Measurements from ENCODE around the gene FOSL1.

The FOSL1 gene

GRCh38 chr11:65861533-65862183 is 38.5 kb downstream of the FOSL1 start:
- DNase-seq: no peak

DNA sequence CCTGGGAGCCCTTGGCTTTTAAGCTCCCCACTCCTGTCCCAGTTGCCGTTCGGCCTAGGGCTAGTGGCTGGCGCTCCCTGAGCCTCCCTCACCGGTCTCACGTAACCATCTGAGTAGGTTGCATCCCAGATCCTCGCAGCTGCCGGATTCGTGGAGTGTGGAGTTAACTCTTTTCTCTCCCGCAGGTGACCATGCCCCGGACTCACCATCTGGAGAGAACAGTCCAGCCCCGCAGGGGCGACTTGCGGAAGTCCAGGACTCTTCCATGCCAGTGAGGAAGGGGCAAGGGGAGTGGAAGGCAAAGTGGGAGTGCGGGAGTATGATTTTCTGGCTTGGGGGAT is 39.1 kb downstream of the FOSL1 start:
- DNase-seq: no peak

DNA sequence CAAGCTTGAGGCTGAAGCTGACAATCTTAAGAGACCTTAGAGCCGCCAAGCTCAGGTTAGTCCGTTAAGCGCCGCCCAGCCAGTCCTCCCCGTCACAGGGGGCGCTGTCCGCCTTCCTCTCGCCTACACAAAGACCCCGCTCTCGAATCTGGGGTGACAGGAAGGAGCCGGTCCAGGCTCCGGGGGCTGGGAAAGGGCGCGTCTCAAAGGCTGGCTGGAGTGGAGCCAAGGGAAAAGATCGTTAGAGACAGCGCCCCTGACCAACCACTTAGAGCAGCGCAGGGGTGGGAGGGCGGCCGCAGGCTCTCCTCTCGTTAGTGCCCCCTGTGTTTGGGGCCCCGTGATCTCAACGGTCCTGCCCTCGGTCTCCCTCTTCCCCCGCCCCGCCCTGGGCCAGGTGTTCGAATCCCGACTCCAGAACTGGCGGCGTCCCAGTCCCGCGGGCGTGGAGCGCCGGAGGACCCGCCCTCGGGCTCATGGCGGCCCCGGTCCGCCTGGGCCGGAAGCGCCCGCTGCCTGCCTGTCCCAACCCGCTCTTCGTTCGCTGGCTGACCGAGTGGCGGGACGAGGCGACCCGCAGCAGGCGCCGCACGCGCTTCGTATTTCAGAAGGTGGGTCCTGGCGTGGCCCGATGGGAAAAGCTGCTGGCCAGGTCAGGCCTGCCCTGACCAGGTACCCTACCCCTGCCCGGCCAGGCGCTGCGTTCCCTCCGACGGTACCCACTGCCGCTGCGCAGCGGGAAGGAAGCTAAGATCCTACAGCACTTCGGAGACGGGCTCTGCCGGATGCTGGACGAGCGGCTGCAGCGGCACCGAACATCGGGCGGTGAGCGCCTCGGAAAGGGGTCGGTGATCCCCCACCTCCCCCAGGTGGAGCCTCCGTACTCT is 39.7 kb downstream of the FOSL1 start, which contains the start of gene MUS81:
TSS of gene MUS81 (plus strand) at position 156 of the 887 bp plus-strand sequence. CDS start at position 477, 321 bp downstream.
- DNase-seq: peak; percentile 87

- no peak for DNase-seq
These were observed 40.3 kb downstream of the FOSL1 start for GRCh38 chr11:65859812-65860277.

DNA sequence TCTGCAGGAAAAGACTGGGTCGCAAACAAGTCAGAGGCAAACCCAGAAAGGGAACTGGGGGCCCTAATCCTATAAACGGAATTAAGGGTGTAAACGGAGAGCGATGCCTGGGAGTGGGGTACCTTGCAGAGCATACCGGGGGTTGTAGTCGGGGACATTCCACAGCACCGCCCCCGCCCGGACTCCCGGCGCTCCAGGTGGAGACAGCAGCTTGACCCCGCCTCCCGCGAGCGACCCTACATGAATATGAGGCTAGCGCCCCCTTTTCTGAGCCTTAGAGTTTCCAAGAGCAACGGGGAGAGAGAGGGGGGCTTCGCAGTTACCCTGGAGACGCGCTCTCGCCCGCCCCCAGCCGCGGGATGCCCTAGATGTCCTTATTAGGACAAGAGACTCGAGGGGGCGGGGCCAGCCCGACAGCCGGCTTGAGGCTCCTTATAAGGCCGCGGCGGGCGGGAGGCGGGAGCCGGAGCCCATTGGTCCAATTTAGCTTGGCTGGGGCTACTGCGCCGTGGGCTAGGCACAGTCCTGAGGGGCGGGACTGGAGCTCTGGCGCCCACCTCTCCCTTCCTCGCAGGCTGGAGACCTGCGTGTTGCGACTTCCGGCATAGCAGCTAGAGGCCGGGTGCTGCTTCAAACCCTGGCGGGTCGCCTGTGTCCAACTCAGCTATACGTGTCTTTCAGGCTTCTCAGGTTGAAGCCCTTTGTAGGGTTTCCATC is 40.9 kb downstream of the FOSL1 start:
- DNase-seq: peak; percentile 93

DNA sequence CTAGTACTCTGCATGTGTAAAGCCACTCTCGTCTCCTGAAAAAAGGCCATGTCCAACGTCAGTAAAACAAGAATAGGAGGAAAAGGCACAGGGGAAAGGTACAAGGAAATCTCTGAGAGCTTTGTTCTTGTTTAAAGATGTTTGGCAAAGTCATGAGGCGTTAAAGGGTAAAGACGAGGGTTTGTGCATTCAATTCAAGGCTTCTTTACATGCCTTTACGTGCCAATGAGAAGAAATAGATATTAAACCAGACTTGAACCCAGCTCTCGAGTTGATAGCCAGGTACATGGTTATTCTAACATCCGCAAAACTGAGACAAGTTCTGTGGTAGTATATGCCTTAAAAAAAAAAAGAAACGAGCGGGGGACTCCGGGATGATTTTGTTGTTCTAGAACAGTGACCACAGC is 41.5 kb downstream of the FOSL1 start:
- no peak for DNase-seq

DNA sequence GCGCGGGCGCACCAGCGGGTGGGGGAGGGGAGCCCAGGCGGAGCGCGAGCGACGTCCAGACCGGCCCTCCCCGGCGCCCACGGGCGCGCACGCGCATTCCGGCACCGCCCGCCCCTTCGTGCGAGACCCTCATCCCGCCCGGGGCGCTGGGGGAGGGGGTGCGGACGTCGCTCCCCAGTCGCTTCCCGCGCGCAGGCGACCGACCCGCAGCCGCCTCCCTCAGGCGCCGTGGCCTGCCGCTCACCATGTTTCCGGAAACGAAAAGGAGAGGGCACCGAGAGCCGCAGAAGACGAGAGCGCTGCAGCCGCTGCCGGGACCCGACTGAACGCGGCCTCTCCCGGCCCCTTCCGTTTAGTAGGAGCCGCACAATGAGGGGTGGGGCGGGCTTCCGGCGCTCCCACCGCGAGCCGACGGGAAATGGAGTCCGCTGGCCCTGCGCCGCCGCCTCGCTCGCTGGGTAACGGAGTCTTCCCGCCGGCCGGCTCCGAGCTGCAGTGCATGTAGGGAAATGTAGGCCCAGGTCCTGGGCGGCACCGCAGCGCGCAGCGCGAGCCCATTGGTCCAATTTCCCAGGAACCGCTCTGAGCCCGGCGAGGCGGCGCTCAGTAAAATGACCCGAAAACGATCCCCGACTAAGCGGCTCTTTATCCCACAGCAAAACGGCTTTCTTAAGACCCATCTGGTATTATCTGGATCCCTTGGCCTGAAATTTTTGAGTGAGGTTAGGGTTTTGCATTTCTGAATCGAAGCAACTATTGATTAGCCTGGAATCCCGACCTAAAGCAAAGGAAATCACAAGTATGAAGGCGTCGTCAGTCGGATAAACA is 42.1 kb downstream of the FOSL1 start, which contains the start of gene CFL1:
TSS of gene CFL1 (minus strand) at position 328 of the 828 bp plus-strand sequence. CDS start at position 247, 81 bp downstream.
- DNase-seq: peak; percentile 87

DNA sequence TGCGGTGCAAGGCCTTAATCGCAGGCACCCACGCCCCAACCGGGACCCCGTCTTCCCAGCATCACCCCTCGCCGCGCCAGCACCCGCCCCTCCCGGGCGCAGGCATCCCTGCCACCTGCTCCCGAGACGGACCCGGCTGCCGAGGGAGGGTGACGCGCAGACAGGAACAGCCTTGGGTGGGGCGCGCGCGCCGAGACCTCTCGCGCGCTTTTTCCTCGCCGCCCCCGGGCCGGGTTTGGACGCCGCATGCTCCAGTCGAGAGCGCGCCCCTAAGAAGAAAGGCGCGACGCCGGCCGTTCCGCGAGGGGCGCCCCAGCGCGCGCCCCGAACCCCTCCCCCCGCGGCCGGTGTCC is 42.7 kb downstream of the FOSL1 start:
- no peak for DNase-seq

DNA sequence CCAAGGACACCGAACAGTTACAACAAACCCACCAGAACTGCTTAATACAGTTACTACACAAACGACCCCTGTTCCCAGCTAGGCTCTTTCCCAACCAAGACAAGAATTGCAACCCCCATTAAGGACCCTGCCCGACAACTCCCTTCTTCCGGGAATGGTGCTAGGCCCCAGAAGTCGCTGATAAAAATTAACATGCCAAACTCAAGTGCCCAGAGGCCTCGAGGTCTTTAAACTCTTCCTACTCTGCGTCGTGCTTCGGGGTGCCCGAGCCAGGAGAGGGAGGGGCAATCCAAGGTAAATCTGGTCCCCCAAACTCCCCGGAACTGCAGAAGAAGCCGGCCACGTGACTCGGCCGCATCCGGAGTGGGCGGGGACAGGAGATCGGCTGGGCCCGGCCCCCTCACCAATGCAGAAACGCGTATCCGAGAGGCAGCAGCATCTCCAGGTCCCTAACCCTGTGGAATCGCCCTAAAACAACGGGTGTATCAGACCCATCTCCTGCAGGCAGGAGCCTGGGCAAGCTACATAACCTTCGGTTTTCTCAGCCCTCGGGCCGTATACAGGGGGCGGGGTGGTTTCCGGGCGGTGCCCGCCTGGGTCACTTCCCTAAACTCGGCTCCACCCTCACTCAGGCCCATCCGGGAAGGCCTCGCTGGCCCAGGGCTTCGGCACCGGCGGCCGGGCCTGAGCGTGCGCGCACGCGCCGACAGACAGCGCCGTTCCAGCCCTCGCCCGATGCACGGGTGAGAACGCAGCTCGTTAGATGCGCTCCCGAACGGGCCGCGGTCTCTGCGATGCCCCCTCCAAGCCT is 43.3 kb downstream of the FOSL1 start:
- no peak for DNase-seq

GRCh38 chr11:65855927-65856363 is 44.2 kb downstream of the FOSL1 start:
- no peak for DNase-seq

DNA sequence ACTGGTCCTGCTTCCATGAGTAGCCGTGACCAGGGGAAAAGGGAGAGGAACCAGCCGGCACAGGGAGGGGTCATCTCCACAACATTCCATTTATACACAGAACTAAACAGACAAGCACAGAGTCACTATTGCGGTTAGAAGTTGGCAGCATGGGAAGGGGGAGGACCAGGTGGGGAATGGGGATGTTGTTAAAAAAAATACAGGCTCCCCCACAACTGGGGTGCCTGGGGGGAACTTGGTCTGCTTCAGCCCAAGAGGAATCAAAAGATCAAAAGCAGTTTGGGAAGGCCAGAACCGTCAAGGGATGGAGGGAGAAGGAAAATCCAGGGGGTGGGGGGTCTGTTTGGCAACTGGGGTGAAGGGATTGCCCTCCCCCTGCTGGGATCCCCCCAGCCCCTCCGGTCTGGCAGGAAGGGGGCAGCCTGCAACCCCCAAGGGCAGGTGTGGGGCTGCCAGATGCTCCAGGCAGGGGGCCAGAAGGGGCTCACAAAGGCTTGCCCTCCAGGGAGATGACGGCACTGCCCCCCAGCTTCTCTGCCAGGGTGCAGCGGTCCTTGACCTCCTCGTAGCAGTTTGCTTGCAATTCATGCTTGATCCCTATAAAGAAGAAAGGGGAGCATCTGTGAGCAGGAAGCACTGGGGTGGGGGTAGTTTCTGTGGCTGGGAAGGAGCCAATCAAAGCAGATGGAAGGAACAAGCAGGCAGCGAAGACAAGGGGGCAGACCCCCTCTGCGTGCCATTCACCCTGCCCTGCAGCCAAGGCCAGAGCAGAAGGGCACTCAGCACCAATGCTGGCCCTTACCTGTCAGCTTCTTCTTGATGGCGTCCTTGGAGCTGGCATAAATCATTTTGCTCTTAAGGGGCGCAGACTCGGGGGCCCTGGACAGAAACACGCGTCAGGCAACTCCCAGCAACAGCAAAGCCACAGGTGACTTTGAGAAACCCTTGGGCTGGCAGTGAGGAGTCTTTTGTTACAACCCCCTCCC is 45.0 kb downstream of the FOSL1 start:
- DNase-seq: no peak

- DNase-seq: no peak
These were observed 46.0 kb downstream of the FOSL1 start for GRCh38 chr11:65854161-65854592.

DNA sequence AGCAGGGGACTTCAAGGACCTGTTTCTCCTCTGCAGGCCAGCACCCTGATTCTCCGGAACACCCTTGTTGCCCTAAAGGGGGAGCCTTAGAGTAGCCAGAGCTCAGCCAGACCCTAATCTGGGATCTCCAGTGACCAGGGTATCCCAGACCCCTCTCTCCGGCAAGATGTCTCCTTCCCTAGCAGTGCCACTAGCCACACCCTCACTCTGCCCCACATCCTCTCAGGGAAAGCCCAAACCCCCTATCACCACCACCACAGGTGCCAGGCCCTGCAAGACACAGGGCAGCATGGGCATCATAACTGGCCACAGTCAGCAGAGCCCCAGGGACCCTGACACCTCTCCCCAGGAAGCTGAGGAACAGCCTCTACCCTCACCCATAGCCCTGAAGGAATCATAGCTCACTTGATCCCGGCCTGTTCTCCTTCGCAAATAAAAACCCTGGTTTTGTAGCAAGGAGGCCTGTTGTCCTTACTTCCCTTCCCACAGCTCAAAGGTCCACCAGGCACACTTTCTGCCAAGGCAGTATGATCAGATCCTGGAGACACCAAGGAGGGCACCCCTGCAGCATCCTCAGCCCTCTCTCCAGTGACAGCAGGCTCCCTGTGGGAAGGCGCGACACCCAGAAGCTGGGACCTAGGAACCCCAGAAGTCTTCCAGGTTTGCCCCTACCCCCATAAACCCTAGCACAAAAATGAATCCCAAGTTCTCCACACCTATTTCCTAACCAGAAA is 46.8 kb downstream of the FOSL1 start:
- no peak for DNase-seq

DNA sequence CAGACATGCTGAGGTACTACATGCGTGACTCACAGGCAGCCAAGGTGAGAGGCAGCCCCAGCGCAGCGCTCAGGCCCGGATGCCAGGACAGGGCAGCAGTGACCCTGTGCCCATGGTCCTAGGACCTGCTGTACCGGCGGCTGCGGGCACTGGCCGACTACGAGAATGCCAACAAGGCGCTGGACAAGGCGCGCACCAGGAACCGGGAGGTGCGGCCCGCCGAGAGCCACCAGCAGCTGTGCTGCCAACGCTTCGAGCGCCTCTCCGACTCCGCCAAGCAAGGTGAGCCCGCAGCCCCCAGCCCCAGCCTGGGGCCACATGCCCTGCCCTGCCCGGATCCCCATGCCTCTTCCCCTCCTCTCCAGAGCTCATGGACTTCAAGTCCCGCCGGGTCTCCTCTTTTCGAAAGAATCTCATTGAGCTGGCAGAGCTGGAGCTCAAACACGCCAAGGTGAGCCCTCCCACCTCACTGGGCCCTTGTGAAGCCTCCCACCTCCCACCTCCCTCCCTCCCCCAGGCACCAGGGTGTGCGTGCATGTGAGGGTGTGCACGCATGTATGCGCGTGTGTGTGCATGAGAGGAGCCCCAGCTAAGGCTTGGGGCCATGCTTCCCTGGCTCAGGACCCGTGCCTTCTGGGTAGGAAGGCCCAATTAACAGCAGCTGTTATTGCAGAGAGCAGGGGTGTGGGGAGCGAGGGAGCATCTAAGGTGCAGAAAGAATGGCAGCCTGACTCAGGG is 47.5 kb downstream of the FOSL1 start:
- DNase-seq: no peak

DNA sequence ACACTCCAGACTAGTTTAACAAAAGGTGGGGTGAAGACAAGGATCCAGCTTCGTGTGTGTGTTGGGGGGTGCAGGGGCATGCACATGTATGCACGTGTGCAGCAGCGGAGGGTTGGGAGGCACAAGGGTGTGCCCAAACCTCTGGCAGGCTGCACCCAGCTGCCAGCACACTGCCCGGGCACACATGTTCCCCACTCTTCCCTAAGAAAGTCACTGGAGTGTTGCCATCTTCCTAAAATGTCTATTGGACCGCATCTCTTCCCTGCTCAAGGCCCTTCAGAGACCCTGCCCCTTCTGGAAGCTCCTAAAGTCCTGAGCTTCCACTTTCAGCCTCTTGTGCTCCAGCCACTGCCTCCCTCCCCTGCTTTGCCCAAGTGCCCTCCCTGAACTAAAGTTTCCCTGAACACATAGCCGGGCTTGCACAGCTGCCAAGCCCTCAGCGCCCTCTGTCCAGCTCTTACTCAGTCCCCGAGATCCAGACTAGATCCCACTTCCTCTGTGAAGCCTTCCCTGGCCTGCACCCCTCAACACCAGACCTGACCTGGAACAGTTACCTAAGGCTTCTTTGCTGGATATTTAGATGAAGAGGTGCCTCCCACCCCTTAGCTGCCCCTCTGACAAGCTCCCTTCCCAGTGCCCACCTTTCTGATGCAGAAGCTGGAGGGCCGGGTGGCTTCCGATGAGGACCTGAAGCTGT is 48.2 kb downstream of the FOSL1 start:
- no peak for DNase-seq

DNA sequence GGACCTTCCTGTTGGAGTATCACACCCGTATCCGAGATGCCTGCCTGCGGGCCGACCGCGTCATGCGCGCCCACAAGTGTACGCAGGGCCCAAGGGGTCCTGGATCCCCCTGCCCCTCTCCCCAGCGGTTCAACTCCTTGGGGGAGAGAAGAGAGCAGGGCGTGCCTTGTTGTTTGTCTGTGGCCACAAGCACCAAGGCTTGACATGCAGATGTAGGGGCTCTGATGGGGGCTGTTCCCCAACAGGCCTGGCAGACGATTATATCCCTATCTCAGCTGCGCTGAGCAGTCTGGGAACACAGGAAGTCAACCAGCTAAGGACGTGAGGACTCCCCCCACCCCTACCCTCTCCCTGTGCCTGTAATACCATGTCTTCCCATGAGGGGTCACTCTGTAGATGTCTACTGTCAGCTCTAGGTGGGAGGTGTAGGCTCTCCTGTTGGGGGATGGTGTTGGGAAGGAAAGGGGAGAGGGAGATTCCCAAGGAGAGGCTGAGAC is 49.1 kb downstream of the FOSL1 start:
- DNase-seq: no peak

DNA sequence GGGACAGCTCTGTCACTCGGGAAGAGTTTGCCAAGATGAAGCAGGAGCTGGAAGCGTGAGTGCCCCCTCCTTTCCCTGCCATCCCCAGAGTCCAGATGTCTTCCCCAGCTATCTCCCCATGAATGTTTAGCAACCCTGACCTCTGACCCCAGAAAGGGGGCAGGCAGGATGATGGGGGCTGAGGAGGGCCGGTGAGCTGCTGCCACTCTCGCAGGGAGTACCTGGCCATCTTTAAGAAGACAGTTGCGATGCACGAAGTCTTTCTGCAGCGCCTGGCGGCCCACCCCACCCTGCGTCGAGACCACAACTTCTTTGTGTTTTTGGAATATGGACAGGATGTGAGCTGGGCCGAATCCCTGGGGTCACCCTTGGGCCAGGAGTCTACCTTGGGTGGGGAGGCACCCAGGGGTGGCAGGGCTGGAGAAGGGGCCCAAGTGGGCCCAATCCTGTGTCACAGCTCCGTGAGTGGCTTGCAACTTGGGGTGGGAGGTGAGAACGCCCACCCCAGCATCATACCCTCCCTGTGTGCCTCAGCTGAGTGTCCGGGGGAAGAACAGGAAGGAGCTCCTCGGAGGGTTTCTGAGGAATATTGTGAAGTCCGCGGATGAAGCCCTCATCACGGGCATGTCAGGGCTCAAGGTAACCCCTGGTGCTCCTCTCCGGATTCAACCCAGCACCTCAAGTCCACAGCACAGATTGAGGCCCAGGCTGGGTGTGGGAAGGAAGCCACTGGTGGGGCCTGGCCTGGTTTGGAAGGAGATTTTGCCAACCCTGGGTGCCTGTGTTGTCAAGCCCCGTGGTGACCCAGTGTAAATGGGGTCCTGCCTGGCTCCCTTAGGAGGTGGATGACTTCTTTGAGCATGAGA is 49.7 kb downstream of the FOSL1 start:
- no peak for DNase-seq
